AG04450 (cell line): ENCODE data around the gene UVSSA. TPM values are rescaled to one million over a fixed set of nuclear protein-coding genes. Genes with fewer than 3 reads are reported as not detected.

ENCODE experiments used
- CTCF ChIA-PET: fragments of 300-600, 350-600 bp; formaldehyde crosslinking; extraction: SDS; loops from one replicate; lab custom pipeline; 2022; ENCODE audit warnings: antibody characterized with exemption, inconsistent platforms; lab: Charles Lee
- POLR2A ChIA-PET: fragments of 350-600 bp; formaldehyde crosslinking; extraction: SDS; loops from one replicate; lab custom pipeline; 2021; ENCODE audit warnings: antibody characterized with exemption, inconsistent platforms; lab: Yijun Ruan, JAX
- DNase-seq: peaks from one replicate; pipeline ENCODE4 v3.0.0-alpha.2; 2011; ENCODE audit warnings: low read depth, low spot score
- H3K27ac ChIP-seq: one replicate; pipeline ENCODE4 v1.5.1; 2012; ENCODE audit warnings: low read depth, low read length, control low read depth
- H3K27me3 ChIP-seq: one replicate; pipeline ENCODE4 v1.6.0; 2012; ENCODE audit warnings: low read length; ENCODE audit not compliant: control insufficient read depth, insufficient read depth
- H3K4me3 ChIP-seq: 2 replicates; pipeline ENCODE4 v1.5.1; 2011; ENCODE audit warnings: mild to moderate bottlenecking, low read depth, low read length, control low read depth
- H3K9me3 ChIP-seq: 2 replicates; pipeline ENCODE4 v1.5.1; 2012; ENCODE audit warnings: low read length; ENCODE audit not compliant: control insufficient read depth, insufficient read depth
- CTCF ChIP-seq: IDR thresholded peaks from 2 replicates; pipeline ENCODE4 v1.5.1; 2011; ENCODE audit warnings: low read depth, low read length, control low read depth, inconsistent platforms
- polyA plus RNA-seq: library from polyadenylated mRNA; depleted of rRNA; stranded (reverse); fragments of >200 nt; gene quantifications from 2 replicates; pipeline ENCODE4 v1.2.3, GENCODE V29; 2011

UVSSA gene
- polyA plus RNA-seq, 1 experiment, result 4.9 TPM

DNA sequence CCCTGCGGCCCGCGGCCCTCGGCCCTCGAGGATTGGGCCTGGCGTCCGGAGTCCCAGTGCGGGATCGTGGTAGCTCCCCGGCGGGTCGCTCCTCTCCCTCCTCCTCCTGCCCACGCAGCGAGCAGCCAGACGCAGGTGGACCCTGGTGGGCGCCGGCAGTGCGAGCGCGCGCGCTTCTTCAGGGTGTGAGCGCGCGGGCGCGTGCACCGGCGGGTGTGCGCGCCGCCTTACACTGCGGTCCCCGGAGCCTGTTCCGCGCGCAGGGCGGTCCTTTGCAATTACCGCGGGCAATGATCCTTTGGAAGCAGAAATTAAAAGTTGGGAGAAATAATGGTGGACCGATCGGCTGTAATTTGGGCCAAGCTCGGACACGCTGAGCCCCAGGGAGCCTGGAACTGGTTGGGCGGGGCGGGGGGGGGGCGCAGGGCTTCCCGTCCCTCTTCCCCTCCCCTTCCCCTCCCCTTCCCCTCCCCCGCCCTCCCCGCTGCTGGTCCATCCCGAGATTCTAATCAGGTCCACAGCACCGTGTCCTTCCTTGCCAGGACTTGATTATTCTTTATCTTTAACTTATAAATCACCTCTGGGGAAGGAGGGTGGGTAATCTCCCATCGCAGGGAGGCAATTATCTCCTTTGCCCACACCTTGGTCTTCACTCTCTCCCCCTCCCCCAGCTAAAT lies 60.8 kb downstream of the UVSSA start:
- ChIA-PET CTCF (no interaction called here), POLR2A (no interaction called here)
- DNase-seq, result no peak
- no peak for TF ChIP-seq CTCF
- peaks cover 58% of the 10 kb centered on the region for H3K27me3 ChIP-seq
- H3K4me3 ChIP-seq, result no peak overlapping the region
- peaks cover 8% of the 10 kb centered on the region for H3K9me3 ChIP-seq
- H3K27ac ChIP-seq, result no peak overlapping the region

DNA sequence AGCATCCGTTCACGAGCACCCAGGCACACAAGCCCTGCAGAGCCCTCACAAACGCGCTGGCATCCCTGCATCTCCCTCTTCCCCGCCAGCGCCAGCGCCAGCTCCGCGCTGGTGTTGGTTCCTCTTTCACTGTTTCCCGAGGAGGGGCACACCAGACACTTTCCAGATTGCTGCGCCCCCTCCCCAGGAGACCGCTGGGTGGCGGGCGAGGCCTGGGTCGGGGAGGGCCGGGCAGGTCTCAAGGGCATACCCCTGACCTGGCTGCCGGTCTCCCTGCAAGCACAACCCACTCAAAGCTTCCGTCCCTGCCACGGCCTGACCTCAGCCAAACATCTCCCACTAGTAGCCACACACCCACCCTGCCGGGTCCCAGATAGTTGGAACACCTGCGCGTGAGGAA lies 61.4 kb downstream of the UVSSA start:
- no peak overlapping the region for H3K4me3 ChIP-seq
- TF ChIP-seq CTCF, result no peak
- peaks cover 60% of the 10 kb centered on the region for H3K27me3 ChIP-seq
- DNase-seq, result no peak
- H3K9me3 ChIP-seq, result peaks cover 12% of the 10 kb centered on the region
- ChIA-PET POLR2A (no interaction called here), CTCF (no interaction called here)
- H3K27ac ChIP-seq, result no peak overlapping the region

DNA sequence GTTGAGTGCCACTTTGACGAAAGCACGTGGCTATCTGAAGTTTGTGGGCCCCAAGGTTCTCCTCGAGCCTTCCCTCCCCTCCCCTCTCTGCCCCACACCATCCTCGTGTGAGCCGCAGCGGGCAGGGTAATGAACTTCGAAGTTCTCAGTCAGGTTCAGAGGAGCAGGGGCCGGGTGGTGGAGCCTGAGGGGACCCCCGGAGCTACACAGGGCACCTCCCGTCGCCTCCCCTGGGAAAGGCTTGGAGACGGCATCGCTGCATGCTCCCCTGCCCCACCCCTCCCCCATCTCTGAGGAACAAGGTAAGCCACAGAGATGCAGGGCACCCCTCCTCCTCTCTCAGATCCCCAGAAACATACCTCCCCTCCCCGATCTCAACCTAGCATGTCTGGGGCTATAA lies 62.1 kb downstream of the UVSSA start:
- Histone ChIP-seq H3K27me3 (peaks cover 60% of the 10 kb centered on the region), H3K27ac (no peak overlapping the region), H3K9me3 (peaks cover 18% of the 10 kb centered on the region), H3K4me3 (no peak overlapping the region)
- no peak for TF ChIP-seq CTCF
- ChIA-PET CTCF (no interaction called here), POLR2A (no interaction called here)
- DNase-seq, result no peak

DNA sequence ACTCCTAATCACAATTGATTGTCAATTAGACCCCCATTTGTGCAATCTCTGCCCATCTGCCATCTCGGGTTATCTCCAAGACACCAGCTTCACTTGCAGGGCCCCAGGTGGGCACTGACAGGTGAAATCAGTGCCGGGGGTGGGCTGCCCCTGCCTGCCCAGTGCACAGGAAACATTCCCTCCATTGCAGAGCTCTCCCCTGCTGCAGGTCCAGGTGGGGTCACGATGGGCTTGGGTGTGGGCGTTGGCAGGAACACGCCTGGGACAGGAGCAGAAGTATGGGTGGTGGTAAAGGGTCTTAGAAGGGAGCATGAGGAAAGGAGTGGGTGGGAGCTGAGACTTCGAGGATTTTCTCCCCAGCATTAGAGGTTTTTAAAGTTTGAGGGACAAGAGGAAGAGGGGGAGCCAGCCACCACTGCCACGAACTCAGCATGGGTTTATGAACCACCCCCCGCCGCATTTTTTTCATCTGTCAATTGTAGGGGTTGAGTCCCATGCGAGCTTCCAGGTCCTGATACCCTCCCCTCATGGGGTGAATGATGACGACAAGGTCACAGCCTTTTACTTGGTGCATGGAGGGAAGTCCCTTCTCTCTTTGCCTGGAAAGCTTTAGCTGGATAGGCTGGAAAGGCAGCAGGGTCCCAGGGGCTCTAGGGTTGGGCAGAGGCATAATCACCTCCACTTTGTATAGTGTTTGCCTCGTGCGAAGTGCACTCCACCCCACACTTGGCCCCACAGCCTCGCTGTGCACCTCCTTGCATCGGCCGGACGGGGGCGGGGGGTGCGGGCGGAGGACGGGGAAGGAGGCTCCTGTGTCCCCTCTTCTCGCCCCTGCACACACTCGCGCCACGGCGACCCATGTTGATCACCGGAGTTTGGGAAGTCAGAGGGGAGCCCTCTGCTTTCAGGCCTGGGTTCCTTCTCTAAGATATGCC lies 62.8 kb downstream of the UVSSA start:
- H3K27ac ChIP-seq, result no peak overlapping the region
- no peak for DNase-seq
- POLR2A ChIA-PET, result no interaction called here
- H3K9me3 ChIP-seq, result peaks cover 18% of the 10 kb centered on the region
- H3K4me3 ChIP-seq, result no peak overlapping the region
- CTCF ChIA-PET, result no interaction called here
- no peak for TF ChIP-seq CTCF
- peaks cover 53% of the 10 kb centered on the region for H3K27me3 ChIP-seq
